GM23338 (cell line): ENCODE results near the gene RNU7-1. TPM values are rescaled to one million over a fixed set of nuclear protein-coding genes. Genes with fewer than 3 reads are reported as not detected.
A peak's percentile ranks its signal among the peaks of the same experiment; 100 is the strongest.

Experiments used
- ATAC-seq: fragments of 200-7000 bp; cut with Tn5 transposase; 3 replicates; pipeline ENCODE4 v1.9.1; 2020
- DNase-seq: peaks from one replicate; pipeline ENCODE4 v3.0.0-alpha.2; 2015; ENCODE audit warnings: low spot score
- H2AFZ ChIP-seq: fragments of 200-600 bp; sonication (generic); 2 replicates; pipeline ENCODE4 v1.8.0; 2016; ENCODE audit warnings: antibody characterized with exemption, mild to moderate bottlenecking, moderate library complexity
- H3F3A ChIP-seq: fragments of 200-600 bp; sonication (generic); replicated peaks from 2 replicates; pipeline ENCODE4 v1.8.0; 2017; ENCODE audit warnings: antibody characterized with exemption, mixed run types, low read depth
- H3K27ac ChIP-seq: fragments of 200-600 bp; sonication (generic); 2 replicates; pipeline ENCODE4 v1.6.1; 2016; ENCODE audit warnings: low read depth
- H3K27me3 ChIP-seq: fragments of 200-600 bp; sonication (generic); 2 replicates; pipeline ENCODE4 v1.8.0; 2016; ENCODE audit warnings: mild to moderate bottlenecking, mixed run types, moderate library complexity; ENCODE audit not compliant: insufficient read depth
- H3K36me3 ChIP-seq: fragments of 200-600 bp; sonication (generic); 2 replicates; pipeline ENCODE4 v1.8.0; 2016; ENCODE audit warnings: mild to moderate bottlenecking; ENCODE audit not compliant: insufficient read depth
- H3K4me1 ChIP-seq: fragments of 200-600 bp; sonication (generic); 2 replicates; pipeline ENCODE4 v1.8.0; 2016; ENCODE audit warnings: mild to moderate bottlenecking, moderate library complexity; ENCODE audit not compliant: insufficient read depth
- H3K4me2 ChIP-seq: fragments of 200-600 bp; sonication (generic); 2 replicates; pipeline ENCODE4 v1.7.1; 2017; ENCODE audit warnings: mixed run types
- H3K4me3 ChIP-seq: fragments of 200-600 bp; sonication (generic); 2 replicates; pipeline ENCODE4 v1.6.1; 2016; ENCODE audit warnings: mixed run types
- H3K79me2 ChIP-seq: fragments of 200-600 bp; sonication (generic); replicated peaks from 2 replicates; pipeline ENCODE4 v1.8.0; 2017; ENCODE audit warnings: mild to moderate bottlenecking; ENCODE audit not compliant: insufficient read depth
- H3K9me2 ChIP-seq: fragments of 200-600 bp; sonication (generic); 2 replicates; pipeline ENCODE4 v1.8.0; 2017; ENCODE audit not compliant: insufficient read depth
- H4K20me1 ChIP-seq: fragments of 200-600 bp; sonication (generic); replicated peaks from 2 replicates; pipeline ENCODE4 v1.8.0; 2017; ENCODE audit warnings: mild to moderate bottlenecking; ENCODE audit not compliant: insufficient read depth
- H3K27ac Mint-ChIP-seq: 2 replicates; pipeline ENCODE4 v1.8.0; 2020; ENCODE audit warnings: inconsistent platforms, mild to moderate bottlenecking, moderate library complexity, mixed read lengths
- H3K27me3 Mint-ChIP-seq: 3 replicates; pipeline ENCODE4 v1.8.0; 2022; ENCODE audit warnings: low read depth, mild to moderate bottlenecking, moderate library complexity, mixed read lengths, inconsistent platforms; ENCODE audit not compliant: insufficient read depth, poor library complexity
- H3K36me3 Mint-ChIP-seq: 3 replicates; pipeline ENCODE4 v1.8.0; 2021; ENCODE audit warnings: low read depth, mild to moderate bottlenecking, inconsistent platforms, moderate library complexity, mixed read lengths
- H3K4me1 Mint-ChIP-seq: 3 replicates; pipeline ENCODE4 v1.8.0; 2020; ENCODE audit warnings: mild to moderate bottlenecking, inconsistent platforms, mixed read lengths
- H3K4me3 Mint-ChIP-seq: 3 replicates; pipeline ENCODE4 v1.8.0; 2021; ENCODE audit warnings: moderate library complexity, mild to moderate bottlenecking, inconsistent platforms, mixed read lengths
- H3K9me3 Mint-ChIP-seq: 3 replicates; pipeline ENCODE4 v1.8.0; 2020; ENCODE audit warnings: moderate library complexity, mild to moderate bottlenecking, inconsistent platforms, mixed read lengths
- CTCF ChIP-seq, 2 experiments: fragments of 200-600 bp in 1 of 2; sonication (generic) in 1 of 2; conservative IDR thresholded peaks; 2 replicates each; pipeline versions ENCODE4 v1.5.1 to v1.6.1; 2016 to 2017; ENCODE audit warnings: antibody characterized with exemption in 2 of 2, low read depth in 2 of 2, mild to moderate bottlenecking in 2 of 2, moderate library complexity in 1 of 2
- ETS1 ChIP-seq: IDR thresholded peaks from 2 replicates; pipeline ENCODE4 v1.6.1; 2016; ENCODE audit warnings: antibody characterized with exemption
- EZH2phosphoT487 ChIP-seq: fragments of 200-600 bp; sonication (generic); IDR thresholded peaks from one replicate; pipeline ENCODE4 v1.8.1; 2018; ENCODE audit warnings: antibody characterized with exemption; ENCODE audit not compliant: unreplicated experiment
- JUNB ChIP-seq: IDR thresholded peaks from one replicate; pipeline ENCODE4 v1.6.1; 2016; ENCODE audit warnings: antibody characterized with exemption; ENCODE audit not compliant: unreplicated experiment
- NANOG ChIP-seq: IDR thresholded peaks from 2 replicates; pipeline ENCODE4 v1.6.1; 2016; ENCODE audit warnings: antibody characterized with exemption, borderline replicate concordance
- REST ChIP-seq: IDR thresholded peaks from one replicate; pipeline ENCODE4 v1.6.1; 2018; ENCODE audit warnings: antibody characterized with exemption; ENCODE audit not compliant: unreplicated experiment
- ZNF114 ChIP-seq: fragments of 250-450 bp; sonication (Bioruptor Pico); IDR thresholded peaks from 2 replicates; pipeline ENCODE4 v1.5.0; 2020; ENCODE audit warnings: mild to moderate bottlenecking, moderate library complexity
- ZNF331 ChIP-seq: fragments of 250-450 bp; sonication (Bioruptor Pico); IDR thresholded peaks from 2 replicates; pipeline ENCODE4 v1.5.0; 2020; ENCODE audit warnings: low read depth, mild to moderate bottlenecking, moderate library complexity
- ZNF462 ChIP-seq: fragments of 250-450 bp; sonication (Bioruptor Pico); IDR thresholded peaks from 2 replicates; pipeline ENCODE4 v1.5.0; 2020; ENCODE audit warnings: mild to moderate bottlenecking, moderate library complexity
- polyA plus RNA-seq: library from polyadenylated mRNA; unstranded; fragments of >200 nt; fragmentation: Nextera tagmentation; extraction: Ambion mirVana; gene quantifications from 2 replicates; pipeline ENCODE4 v1.2.1, GENCODE V29; 2016
- total RNA-seq: library from RNA; depleted of rRNA; stranded (reverse); fragments of >200 nt; shearing (Covaris generic); gene quantifications from 2 replicates; pipeline ENCODE4 v1.2.3, GENCODE V29; 2014

Gene RNU7-1
- total and polyA plus RNA-seq, 2 experiments from 2014 or later: not detected

- no peak for TF ChIP-seq ZNF462 (CRISPR knock-in tag)
These were observed 22.7 kb downstream of the RNU7-1 start (continued) for GRCh38 chr12:6966351-6966750.

- Histone ChIP-seq H3K79me2 (peaks cover 67% of the 10 kb centered on the region), H3K4me2 (no peak overlapping the region)
These were observed 24.1 kb downstream of the RNU7-1 start for GRCh38 chr12:6967651-6968100.

More at GRCh38 chr12:6967651-6968100, 24.1 kb downstream of the RNU7-1 start:
- no peaks in the 10 kb centered on the region for H3K27me3 ChIP-seq
- Mint-ChIP-seq H3K4me1 (peaks cover 48% of the 10 kb centered on the region), H3K27me3 (peaks cover 21% of the 10 kb centered on the region), H3K9me3 (peaks cover 2% of the 10 kb centered on the region; the same call in 1 of the 3 replicates), H3K36me3 (peaks cover 73% of the 10 kb centered on the region), H3K4me3 (no peak overlapping the region; the same call in 2 of the 3 replicates), H3K27ac (no peak overlapping the region)
- H3K27ac ChIP-seq: 0 out of 2 replicates have a peak overlapping the region, but pooled peaks have one; percentile 50
- no peak overlapping the region for H3K4me3 ChIP-seq
- no peak overlapping the region for H2AFZ ChIP-seq
- TF ChIP-seq ZNF331 (CRISPR knock-in tag) (no peak), CTCF (conservative IDR thresholded peaks at IDR 0.05; ENCODE audit: low read depth in 2 of 2) (no peak), EZH2phosphoT487 (no peak), REST (no peak), JUNB (no peak), ETS1 (no peak), ZNF114 (CRISPR knock-in tag) (no peak), NANOG (no peak)
- DNase-seq: no peak
- no peaks in the 10 kb centered on the region for H3K9me2 ChIP-seq
- ATAC-seq: no peak
- peaks cover 7% of the 10 kb centered on the region; the same call in 1 of the 2 replicates for H4K20me1 ChIP-seq
- H3K36me3 ChIP-seq: peaks cover 31% of the 10 kb centered on the region
- H3F3A ChIP-seq: peaks cover 55% of the 10 kb centered on the region
- H3K4me1 ChIP-seq: peaks cover 36% of the 10 kb centered on the region
